ENCODE results near the gene EIF2B2. TPM values are rescaled to one million over a fixed set of nuclear protein-coding genes. Genes with fewer than 3 reads are reported as not detected.

EIF2B2 gene
- 43.5 and 46.5 TPM in 2 replicates for total RNA-seq (2014; rRNA removed; shearing (Covaris generic))

DNA sequence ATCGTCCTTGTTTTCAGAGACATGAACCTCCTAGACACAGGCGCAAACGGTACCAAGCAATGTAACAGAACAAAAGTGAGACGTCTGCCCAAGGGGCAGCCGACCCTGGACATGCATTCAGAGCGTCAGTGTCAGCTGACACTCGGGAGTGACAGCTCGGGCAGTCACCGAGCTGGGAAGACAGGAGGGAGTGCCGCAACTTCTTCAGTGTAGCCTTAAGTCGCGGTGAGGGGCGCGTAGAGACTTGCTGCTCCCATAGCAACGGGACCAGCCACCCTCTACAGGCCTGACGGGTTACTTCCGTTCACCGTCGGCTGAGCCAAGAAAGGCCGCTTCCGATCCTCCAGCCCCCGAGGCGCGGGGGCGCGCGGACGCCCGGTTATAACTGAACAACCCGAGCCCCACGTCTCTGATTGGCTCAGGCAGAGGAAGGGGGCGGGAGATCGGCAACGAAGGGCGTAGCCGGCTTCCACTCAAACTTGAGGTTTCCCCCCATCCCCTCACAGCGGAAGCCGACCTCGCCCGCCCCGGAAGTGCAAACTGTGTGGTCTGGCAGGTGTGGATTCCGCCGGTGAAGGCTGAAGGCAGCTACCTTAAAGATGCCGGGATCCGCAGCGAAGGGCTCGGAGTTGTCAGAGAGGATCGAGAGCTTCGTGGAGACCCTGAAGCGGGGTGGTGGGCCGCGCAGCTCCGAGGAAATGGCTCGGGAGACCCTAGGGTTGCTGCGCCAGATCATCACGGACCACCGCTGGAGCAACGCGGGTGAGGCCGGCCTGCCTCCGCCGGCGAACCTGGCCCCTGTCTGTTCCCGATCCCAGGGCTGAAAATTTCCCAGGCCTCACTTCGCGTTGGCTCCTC, at the start of gene EIF2B2:
Gene EIF2B2 (plus strand): TSS at position 530 of the 858 bp plus-strand sequence. CDS start 70 bp downstream, at position 600.
- peak; percentile 96 for DNase-seq (ENCODE audit: low read depth in 1 of 2, low spot score in 2 of 2)
- H3K27ac ChIP-seq: peak within 1 kb of the TSS; percentile 45
- H3K36me3 ChIP-seq: peaks cover 35% of the 10 kb centered on the region
- no peaks in the 10 kb centered on the region for H3K27me3 ChIP-seq (replicated peaks)
- no peaks in the 10 kb centered on the region for H3K9me3 ChIP-seq (replicated peaks)
- peak within 1 kb of the TSS; percentile 63 for H3K4me3 ChIP-seq
- H3K4me1 ChIP-seq (replicated peaks): 0 out of 2 replicates have a peak, but pooled peaks cover 7% of the 10 kb centered on the region

DNA sequence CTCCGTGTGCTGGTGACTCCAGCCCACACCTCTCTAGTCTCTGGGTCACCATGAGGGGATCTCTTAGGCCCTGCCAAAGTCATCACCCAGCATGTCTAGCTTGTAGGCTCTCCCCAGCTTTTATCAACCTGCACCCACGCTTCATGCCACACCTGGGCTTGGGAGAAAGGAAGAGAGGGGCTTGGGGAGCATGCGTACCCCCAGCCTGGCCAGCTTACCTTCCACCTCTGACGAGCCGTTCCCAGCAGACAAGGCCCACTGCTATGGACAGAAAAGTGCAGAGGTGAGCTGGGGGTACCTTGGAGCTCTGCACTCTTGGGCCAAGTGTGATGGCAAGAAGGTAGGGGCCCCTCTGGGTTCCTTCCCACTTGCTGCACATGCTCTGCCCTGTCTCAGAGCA, 49.0 kb upstream of the EIF2B2 start:
- H3K27ac ChIP-seq: no peak overlapping the region
- no peak overlapping the region for H3K4me3 ChIP-seq
- H3K36me3 ChIP-seq: no peaks in the 10 kb centered on the region
- H3K4me1 ChIP-seq (replicated peaks): peaks cover 9% of the 10 kb centered on the region
- no peaks in the 10 kb centered on the region for H3K9me3 ChIP-seq (replicated peaks)
- no peaks in the 10 kb centered on the region; the same call in 1 of the 2 replicates for H3K27me3 ChIP-seq (replicated peaks)
- DNase-seq (ENCODE audit: low read depth in 1 of 2, low spot score in 2 of 2): no peak

DNA sequence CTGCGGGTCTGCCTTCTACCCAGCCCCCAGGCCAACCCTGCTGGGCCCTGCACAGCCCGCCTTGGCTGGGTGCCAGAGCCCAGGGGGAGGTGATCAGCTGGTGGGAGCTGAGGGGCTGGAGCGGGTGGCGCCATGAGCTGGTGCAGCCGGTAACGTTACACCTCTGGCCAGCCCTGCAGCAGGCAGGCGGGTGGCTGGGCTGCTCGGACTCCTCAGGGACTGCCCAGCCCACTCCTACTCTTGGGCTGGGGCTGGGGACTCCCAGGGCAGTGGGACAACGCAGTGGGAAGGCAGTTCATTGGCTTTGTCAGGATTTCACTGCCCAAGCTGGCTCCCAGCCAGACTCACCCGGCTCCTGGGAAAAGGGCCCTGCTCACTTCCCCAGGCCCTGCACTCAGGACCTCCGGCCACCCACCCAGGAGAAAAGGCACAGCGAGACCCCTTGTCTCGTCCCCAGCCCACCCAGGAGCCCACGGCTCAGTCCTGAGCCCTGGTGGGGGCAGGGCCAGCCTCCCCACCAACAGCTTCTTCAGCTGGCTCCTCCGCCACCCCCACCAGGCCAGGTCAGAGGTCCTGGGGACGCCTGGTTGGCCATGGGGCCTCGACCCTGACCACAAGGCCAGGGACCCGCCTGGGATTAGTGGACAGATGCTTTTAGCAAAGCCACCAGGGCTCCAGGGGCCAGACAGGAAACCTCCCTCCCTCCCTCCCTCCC, 48.3 kb upstream of the EIF2B2 start:
- Histone ChIP-seq H3K9me3 (replicated peaks) (no peaks in the 10 kb centered on the region), H3K27me3 (replicated peaks) (no peaks in the 10 kb centered on the region; the same call in 1 of the 2 replicates), H3K4me3 (no peak overlapping the region), H3K27ac (no peak overlapping the region), H3K4me1 (replicated peaks) (peaks cover 9% of the 10 kb centered on the region), H3K36me3 (no peaks in the 10 kb centered on the region)
- DNase-seq (ENCODE audit: low read depth in 1 of 2, low spot score in 2 of 2): no peak

DNA sequence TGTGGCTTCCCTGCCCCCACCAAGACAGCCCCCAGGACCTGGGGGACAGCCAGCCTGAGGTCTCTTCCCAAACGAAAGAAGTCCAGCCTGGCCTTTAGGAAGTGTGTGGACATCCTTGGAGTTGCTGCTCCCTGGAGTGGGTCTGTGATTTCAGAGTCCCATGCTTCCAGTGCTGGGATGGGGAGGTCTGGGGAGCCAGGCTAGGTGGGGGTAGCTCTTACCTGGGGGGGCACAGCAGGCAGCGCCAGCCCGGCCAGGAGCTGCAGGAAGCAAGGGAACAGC, 47.8 kb upstream of the EIF2B2 start:
- Histone ChIP-seq H3K4me3 (peak overlapping the region; percentile 40), H3K9me3 (replicated peaks) (no peaks in the 10 kb centered on the region), H3K27ac (no peak overlapping the region), H3K27me3 (replicated peaks) (no peaks in the 10 kb centered on the region; the same call in 1 of the 2 replicates), H3K4me1 (replicated peaks) (peaks cover 9% of the 10 kb centered on the region), H3K36me3 (no peaks in the 10 kb centered on the region)
- DNase-seq (ENCODE audit: low read depth in 1 of 2, low spot score in 2 of 2): no peak

DNA sequence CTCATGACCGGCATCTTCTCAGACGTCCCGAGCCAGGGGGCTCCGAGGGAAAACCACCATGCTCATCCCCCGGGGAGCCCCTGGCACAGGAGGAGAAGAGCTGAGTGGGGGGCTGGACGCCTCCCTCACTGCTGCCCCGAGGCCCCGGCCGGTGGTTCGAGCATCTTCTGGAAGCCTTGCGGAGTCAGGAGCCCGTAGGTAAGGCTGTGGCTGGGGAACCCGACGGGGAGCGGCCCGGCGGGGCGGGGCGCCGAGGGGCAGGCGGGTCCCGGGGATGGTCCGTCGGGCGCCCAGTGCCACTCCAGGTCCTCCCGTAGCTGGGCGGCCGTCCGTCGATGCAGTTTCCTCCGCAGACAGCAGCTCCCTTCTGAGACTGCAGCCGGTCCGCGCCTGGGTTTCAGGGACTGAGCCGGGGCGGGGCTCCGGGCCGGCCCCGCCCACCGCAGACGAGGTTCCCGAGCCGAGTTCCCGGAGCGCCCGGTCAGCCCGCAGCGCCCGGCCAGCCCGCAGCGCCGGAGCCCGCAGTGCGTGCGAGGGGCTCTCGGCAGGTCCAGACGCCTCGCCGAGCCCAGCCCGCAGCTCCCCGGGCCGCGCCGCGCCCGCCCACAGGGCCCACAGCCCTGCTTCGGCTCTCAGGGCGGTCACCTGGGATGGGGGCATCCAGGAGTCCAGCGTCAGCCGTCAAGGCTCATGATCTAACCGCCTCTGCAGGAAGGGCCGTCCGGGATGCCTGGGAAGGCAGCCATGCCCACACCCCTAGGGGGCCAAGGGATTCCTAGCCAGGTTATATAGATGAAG, 47.3 kb upstream of the EIF2B2 start, which contains the start of gene PGF:
Gene PGF (minus strand): TSS at position 369 of the 798 bp plus-strand sequence. CDS start 355 bp downstream, at position 14.
- no peak within 1 kb of the TSS for H3K27ac ChIP-seq
- H3K36me3 ChIP-seq: no peaks in the 10 kb centered on the region
- no peak for DNase-seq (ENCODE audit: low read depth in 1 of 2, low spot score in 2 of 2)
- no peaks in the 10 kb centered on the region; the same call in 1 of the 2 replicates for H3K27me3 ChIP-seq (replicated peaks)
- H3K4me1 ChIP-seq (replicated peaks): peaks cover 9% of the 10 kb centered on the region
- H3K9me3 ChIP-seq (replicated peaks): no peaks in the 10 kb centered on the region
- H3K4me3 ChIP-seq: peak within 1 kb of the TSS; percentile 40

DNA sequence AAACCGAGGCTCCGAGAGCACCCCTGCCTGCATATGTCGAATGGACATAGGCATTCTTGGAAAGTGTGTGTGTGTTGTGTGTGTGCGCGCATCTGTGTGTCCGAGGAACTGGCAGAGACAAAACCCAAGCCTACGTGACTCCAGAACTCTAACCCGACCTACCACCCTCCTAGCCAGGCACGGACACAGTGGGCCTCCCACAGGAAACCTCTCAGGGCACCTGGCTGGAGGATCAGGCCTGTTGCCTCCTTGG, 46.8 kb upstream of the EIF2B2 start:
- Histone ChIP-seq H3K27me3 (replicated peaks) (no peaks in the 10 kb centered on the region; the same call in 1 of the 2 replicates), H3K36me3 (no peaks in the 10 kb centered on the region), H3K4me3 (no peak overlapping the region), H3K9me3 (replicated peaks) (no peaks in the 10 kb centered on the region), H3K4me1 (replicated peaks) (peaks cover 9% of the 10 kb centered on the region), H3K27ac (no peak overlapping the region)
- DNase-seq (ENCODE audit: low read depth in 1 of 2, low spot score in 2 of 2): no peak

DNA sequence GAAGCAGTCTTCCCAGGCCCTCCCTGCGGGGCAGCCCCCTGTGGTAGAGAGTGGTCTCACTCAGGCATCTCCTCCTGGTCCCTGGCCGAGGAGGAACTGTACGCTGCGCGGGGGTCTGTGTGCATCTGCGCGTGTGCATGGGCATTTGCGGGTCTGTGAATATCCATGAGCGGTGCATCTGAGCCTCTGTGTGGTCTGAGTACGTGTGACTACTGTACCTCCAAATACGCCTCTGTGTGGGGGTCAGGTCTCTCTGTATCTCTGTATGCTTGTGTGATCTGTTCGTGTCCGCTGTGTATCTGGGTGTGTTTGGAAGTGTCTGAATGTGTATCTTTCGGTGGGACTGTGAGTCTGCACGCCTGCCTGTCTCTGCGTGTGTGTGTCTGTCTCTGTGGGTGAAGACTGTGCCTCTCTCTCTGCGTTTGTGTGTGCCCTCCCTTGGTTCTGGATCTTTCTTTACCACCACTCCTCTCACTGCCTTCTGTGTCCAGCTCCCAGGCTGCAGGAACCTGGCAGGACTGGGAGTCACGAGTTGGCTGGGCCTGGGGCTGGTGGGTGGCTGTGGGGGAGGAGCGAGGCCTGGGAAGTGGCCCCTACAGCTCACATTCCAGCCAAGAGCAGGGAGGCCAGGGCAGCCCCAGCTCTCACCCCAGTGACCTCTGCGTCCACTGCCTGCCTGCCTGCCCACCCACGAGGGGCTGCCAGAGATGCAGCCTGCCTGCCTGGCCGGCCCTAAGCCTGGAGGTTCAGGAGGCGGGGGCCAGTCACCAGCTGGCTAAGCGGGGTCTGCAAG, 46.2 kb upstream of the EIF2B2 start:
- Histone ChIP-seq H3K4me3 (no peak overlapping the region), H3K27ac (no peak overlapping the region)
- DNase-seq (ENCODE audit: low read depth in 1 of 2, low spot score in 2 of 2): no peak

DNA sequence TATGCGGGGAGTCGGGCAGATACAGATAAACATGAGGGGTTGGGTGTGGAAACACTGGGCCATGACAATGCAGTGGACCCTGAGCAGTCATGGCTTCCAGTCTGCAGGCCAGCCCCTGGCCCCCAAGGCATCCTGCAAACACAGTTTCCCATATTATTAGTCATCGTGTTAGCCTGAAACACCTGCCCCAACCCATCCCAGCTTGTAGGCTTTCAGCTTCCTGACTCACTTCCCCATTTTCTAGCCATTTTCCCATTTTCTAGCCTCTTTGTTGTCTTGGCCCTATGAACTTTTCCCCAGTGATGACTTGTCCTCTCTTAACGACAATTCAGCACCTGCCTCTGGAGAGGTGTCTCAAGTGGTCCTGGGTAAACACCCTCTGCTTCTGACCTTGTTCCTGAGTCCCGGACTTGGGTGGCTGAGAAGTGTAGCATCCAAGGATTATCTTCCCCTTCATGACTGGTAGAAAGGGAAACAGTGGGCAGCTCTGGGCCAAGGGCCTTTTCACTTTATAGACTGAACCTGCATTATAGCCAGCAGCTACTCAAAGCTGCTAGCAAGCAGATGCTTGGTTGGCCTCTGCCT, 43.0 kb upstream of the EIF2B2 start:
- Histone ChIP-seq H3K27ac (no peak overlapping the region), H3K27me3 (replicated peaks) (no peaks in the 10 kb centered on the region; the same call in 1 of the 2 replicates), H3K9me3 (replicated peaks) (no peaks in the 10 kb centered on the region), H3K4me1 (replicated peaks) (peaks cover 9% of the 10 kb centered on the region), H3K4me3 (no peak overlapping the region), H3K36me3 (no peaks in the 10 kb centered on the region)
- DNase-seq (ENCODE audit: low read depth in 1 of 2, low spot score in 2 of 2): no peak

More for the DNA sequence above, 46.2 kb upstream of the EIF2B2 start:
- H3K27me3 ChIP-seq (replicated peaks): no peaks in the 10 kb centered on the region; the same call in 1 of the 2 replicates
- H3K4me1 ChIP-seq (replicated peaks): peaks cover 9% of the 10 kb centered on the region
- H3K36me3 ChIP-seq: no peaks in the 10 kb centered on the region
- no peaks in the 10 kb centered on the region for H3K9me3 ChIP-seq (replicated peaks)

DNA sequence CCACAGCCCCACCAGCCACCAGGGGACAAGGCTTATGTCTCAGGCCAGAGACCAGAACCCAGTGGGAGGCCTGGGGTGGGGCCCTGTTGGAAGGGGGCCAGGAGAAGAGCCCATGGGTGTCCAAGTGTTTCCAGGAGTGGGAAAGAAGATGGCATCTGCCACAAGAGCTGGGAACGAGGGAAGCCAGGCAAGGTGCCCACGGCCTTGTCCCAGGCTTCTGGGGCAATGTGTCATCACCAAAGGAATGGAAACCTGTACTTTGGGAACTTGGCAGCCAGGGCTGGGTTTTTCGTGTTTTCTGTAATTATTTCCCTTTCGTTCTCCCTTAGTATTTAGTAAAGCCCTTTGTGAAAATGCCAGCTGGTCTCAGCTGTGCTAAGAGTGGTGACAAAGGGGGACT, 42.0 kb upstream of the EIF2B2 start:
- H3K4me3 ChIP-seq: no peak overlapping the region
- H3K4me1 ChIP-seq (replicated peaks): peaks cover 8% of the 10 kb centered on the region
- H3K27me3 ChIP-seq (replicated peaks): no peaks in the 10 kb centered on the region; the same call in 1 of the 2 replicates
- no peaks in the 10 kb centered on the region for H3K9me3 ChIP-seq (replicated peaks)
- DNase-seq (ENCODE audit: low read depth in 1 of 2, low spot score in 2 of 2): no peak
- H3K36me3 ChIP-seq: no peaks in the 10 kb centered on the region
- H3K27ac ChIP-seq: no peak overlapping the region

DNA sequence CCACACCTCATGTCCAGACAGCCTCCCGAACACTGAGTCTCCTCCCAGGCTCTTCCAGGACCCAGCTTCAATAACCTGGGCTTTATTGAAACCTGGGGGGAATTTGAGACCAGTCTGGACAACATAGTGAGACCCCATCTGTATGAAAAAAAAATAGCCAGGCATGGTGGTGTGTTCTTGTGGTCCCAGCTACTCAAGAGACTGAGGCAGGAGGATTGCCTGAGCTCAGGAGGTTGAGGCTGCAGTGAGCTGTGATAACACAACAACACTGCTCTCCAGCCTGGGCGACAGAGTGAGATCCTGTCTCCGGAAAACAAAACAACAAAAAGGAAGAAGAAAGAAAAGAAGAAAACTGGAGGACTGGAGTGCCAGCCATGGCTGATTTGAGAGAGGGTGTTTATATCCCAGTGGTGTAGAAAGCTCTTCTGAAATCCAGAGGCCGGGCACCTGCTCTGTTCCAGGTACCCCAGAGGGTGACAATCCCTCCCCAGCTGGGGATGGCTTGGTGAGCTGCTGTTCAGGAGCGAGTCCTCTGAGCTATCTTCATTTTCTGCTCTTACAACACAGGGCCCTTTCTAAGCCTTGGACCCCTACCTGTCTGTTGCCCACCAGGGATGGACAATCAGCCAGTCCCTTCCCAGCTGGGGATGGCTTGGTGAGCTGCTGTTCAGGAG, 41.3 kb upstream of the EIF2B2 start:
- Histone ChIP-seq H3K4me3 (no peak overlapping the region), H3K27me3 (replicated peaks) (no peaks in the 10 kb centered on the region), H3K4me1 (replicated peaks) (peaks cover 7% of the 10 kb centered on the region; the same call in 1 of the 2 replicates), H3K9me3 (replicated peaks) (no peaks in the 10 kb centered on the region), H3K27ac (no peak overlapping the region), H3K36me3 (no peaks in the 10 kb centered on the region)
- no peak for DNase-seq (ENCODE audit: low read depth in 1 of 2, low spot score in 2 of 2)

DNA sequence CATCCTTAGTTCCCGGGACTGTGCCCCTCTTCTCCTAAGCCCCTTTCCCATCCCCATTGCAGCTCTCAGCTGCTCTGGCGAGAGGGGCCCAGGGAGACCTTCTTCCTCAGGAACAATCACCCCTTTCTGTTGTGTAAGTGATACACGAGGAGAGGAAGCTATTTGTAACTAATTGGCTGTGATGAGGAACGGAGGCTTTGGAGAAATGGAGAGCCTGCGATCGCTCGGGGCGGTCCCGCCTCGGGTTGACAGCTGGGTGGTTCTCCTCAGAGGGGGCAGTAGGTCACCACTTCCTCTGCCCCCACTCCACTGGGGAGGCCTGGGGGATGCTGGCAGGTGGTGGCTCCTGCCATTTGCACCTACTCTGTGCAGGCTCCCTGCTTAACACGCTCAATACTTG, 40.7 kb upstream of the EIF2B2 start:
- peaks cover 7% of the 10 kb centered on the region; the same call in 1 of the 2 replicates for H3K4me1 ChIP-seq (replicated peaks)
- no peak for DNase-seq (ENCODE audit: low read depth in 1 of 2, low spot score in 2 of 2)
- H3K4me3 ChIP-seq: no peak overlapping the region
- no peaks in the 10 kb centered on the region for H3K9me3 ChIP-seq (replicated peaks)
- no peaks in the 10 kb centered on the region for H3K36me3 ChIP-seq
- H3K27me3 ChIP-seq (replicated peaks): no peaks in the 10 kb centered on the region
- H3K27ac ChIP-seq: no peak overlapping the region

DNA sequence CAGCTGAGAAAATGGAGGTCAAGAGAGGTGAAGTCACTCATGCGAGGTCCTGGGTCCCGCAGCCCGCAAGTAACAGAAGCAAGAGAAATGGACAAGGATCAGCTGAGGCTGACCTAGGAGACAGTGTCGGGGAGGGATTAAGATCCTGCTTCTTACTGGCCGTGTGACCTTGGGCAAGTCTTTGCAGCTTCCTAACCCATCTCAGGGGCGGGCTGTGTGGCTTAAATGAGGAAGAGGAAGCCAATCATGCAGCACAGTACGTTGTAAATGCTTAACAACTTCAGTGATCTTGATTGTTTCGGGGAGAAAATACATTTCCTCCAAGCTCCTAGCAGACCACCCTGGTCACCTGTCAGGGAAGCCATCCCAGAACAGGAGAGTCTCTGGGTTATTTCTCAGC, 40.2 kb upstream of the EIF2B2 start:
- no peaks in the 10 kb centered on the region for H3K9me3 ChIP-seq (replicated peaks)

More for the DNA sequence above, 40.2 kb upstream of the EIF2B2 start:
- H3K27ac ChIP-seq: no peak overlapping the region
- peaks cover 7% of the 10 kb centered on the region; the same call in 1 of the 2 replicates for H3K4me1 ChIP-seq (replicated peaks)
- no peak for DNase-seq (ENCODE audit: low read depth in 1 of 2, low spot score in 2 of 2)
- no peaks in the 10 kb centered on the region for H3K36me3 ChIP-seq
- H3K27me3 ChIP-seq (replicated peaks): no peaks in the 10 kb centered on the region
- H3K4me3 ChIP-seq: no peak overlapping the region
